Thyroid gland (tissue), 4 donors: Measurements from ENCODE around the gene COX8A. TPM values are rescaled to one million over a fixed set of nuclear protein-coding genes. Genes with fewer than 3 reads are reported as not detected.

Source experiments
- DNase-seq, 2 donors: peaks; one replicate each; pipeline ENCODE4 v3.0.0-alpha.2; 2019
- H3K27ac ChIP-seq, 3 donors: fragments of 200-600 bp; sonication (generic); 1 replicate in 2 of 3; 2 replicates in 1 of 3; pipeline ENCODE4 v1.5.1; 2016 to 2019; ENCODE audit warnings: mild to moderate bottlenecking in 1 of 3, moderate library complexity in 1 of 3
- H3K27me3 ChIP-seq: fragments of 200-600 bp; sonication (generic); one replicate; pipeline ENCODE4 v1.5.1; 2019
- H3K36me3 ChIP-seq, 2 donors: fragments of 200-600 bp; sonication (generic); one replicate each; pipeline ENCODE4 v1.5.1; 2016 to 2019
- H3K4me1 ChIP-seq, 2 donors: fragments of 200-600 bp; sonication (generic); one replicate each; pipeline ENCODE4 v1.5.1; 2017 to 2019
- H3K4me3 ChIP-seq, 3 donors: fragments of 200-600 bp; sonication (generic); replicated peaks in 1 of 3; 1 replicate in 2 of 3; 2 replicates in 1 of 3; pipeline ENCODE4 v1.5.1; 2016; ENCODE audit warnings: mild to moderate bottlenecking in 1 of 3
- H3K9me3 ChIP-seq: fragments of 200-600 bp; sonication (generic); one replicate; pipeline ENCODE4 v1.5.1; 2017
- CTCF ChIP-seq, 6 experiments: fragments of 200-600 bp in 3 of 6; fragments of 450-650 bp in 3 of 6; sonication (generic) in 3 of 6; IDR thresholded peaks; one replicate each; pipeline ENCODE4 v1.5.1; 2016 to 2019; ENCODE audit warnings: antibody characterized with exemption in 6 of 6, mild to moderate bottlenecking in 2 of 6, inconsistent platforms in 1 of 6, moderate library complexity in 1 of 6
- POLR2A ChIP-seq, 2 donors: fragments of 450-650 bp; IDR thresholded peaks; one replicate each; pipeline ENCODE4 v1.6.1; 2017; ENCODE audit warnings: antibody characterized with exemption in 2 of 2, mild to moderate bottlenecking in 2 of 2, moderate library complexity in 1 of 2
- WGBS, 2 donors: methylation state at CpG; one replicate each; pipeline ENCODE4 v1.1.5; 2017; 5-methylcytosine and 5-hydroxymethylcytosine counted together
- intact Hi-C: fragments of 100-400 bp; cut with DNase I; formaldehyde crosslinking; loops from one replicate; pipeline ENCODE4 v1.15.1; 2023
- total RNA-seq, 4 donors: library from RNA; depleted of rRNA; stranded (reverse); fragments of >200 nt; gene quantifications; one replicate each; pipeline ENCODE4 v1.2.3, GENCODE V29; 2016

Gene COX8A
- total RNA-seq, 4 donors from 2014 or later = 210 to 787 (median 471) TPM

GRCh38 chr11:63937713-63938478 is 36.5 kb upstream of the COX8A start:
- H3K27me3 ChIP-seq = no peaks in the 10 kb centered on the region
- intact Hi-C loops = no loop called here
- TF ChIP-seq CTCF (IDR thresholded peaks at IDR 0.05) = no peak
- TF ChIP-seq POLR2A (IDR thresholded peaks at IDR 0.05) = no peak
- WGBS, 2 donors = 20 to 22% methylated on average over 24 to 30 of the region's 30 CpGs
- no peaks in the 10 kb centered on the region for H3K36me3 ChIP-seq
- DNase-seq = peak in 1 of 2 donors; percentile 34
- H3K9me3 ChIP-seq = no peaks in the 10 kb centered on the region
- H3K4me3 ChIP-seq = peak overlapping the region in 1 of 3 donors; percentile 72
- H3K4me1 ChIP-seq = peaks cover 15 to 18% of the 10 kb centered on the region in 2 donors
- peak overlapping the region in 1 of 3 donors; percentile 27 for H3K27ac ChIP-seq

GRCh38 chr11:63938479-63939396 is 35.7 kb upstream of the COX8A start, which contains the start of gene NAA40:
NAA40 (plus strand) TSS chr11:63939002; CDS start chr11:63939097, 95 bp downstream.
- 0 to 1% methylated on average over 20 to 35 of the region's 92 CpGs for WGBS, 2 donors
- H3K27ac ChIP-seq = peak within 1 kb of the TSS; percentile 27 to 63 (median 39)
- no peaks in the 10 kb centered on the region for H3K27me3 ChIP-seq
- peak in 1 of 2 donors; percentile 48 for TF ChIP-seq POLR2A (IDR thresholded peaks at IDR 0.05)
- no peak for TF ChIP-seq CTCF (IDR thresholded peaks at IDR 0.05)
- DNase-seq = peak; percentile 99
- intact Hi-C loops = no loop called here
- H3K9me3 ChIP-seq = no peaks in the 10 kb centered on the region
- H3K4me3 ChIP-seq = peak within 1 kb of the TSS; percentile 72 to 89 (median 86)
- peaks cover 15 to 18% of the 10 kb centered on the region in 2 donors for H3K4me1 ChIP-seq
- no peaks in the 10 kb centered on the region for H3K36me3 ChIP-seq

- WGBS, 2 donors = 2 to 5% methylated on average over 22 to 25 of the region's 26 CpGs
- intact Hi-C loops = no loop called here
- DNase-seq = peak; percentile 11 to 26
- peaks cover 15 to 18% of the 10 kb centered on the region in 2 donors for H3K4me1 ChIP-seq
- H3K9me3 ChIP-seq = no peaks in the 10 kb centered on the region
- no peaks in the 10 kb centered on the region for H3K27me3 ChIP-seq
- H3K36me3 ChIP-seq = no peaks in the 10 kb centered on the region
- no peak for TF ChIP-seq POLR2A (IDR thresholded peaks at IDR 0.05)
- peak in 1 of 6 experiments; percentile 9 for TF ChIP-seq CTCF (IDR thresholded peaks at IDR 0.05)
- peak overlapping the region; percentile 72 to 89 (median 86) for H3K4me3 ChIP-seq
- H3K27ac ChIP-seq = peak overlapping the region in 2 of 3 donors; percentile 39 to 63
Measured at GRCh38 chr11:63939397-63939891, 35.0 kb upstream of the COX8A start.

- Histone ChIP-seq H3K4me3 (no peak overlapping the region), H3K27me3 (no peaks in the 10 kb centered on the region), H3K9me3 (no peaks in the 10 kb centered on the region), H3K4me1 (peaks cover 25 to 27% of the 10 kb centered on the region in 2 donors), H3K36me3 (no peaks in the 10 kb centered on the region), H3K27ac (no peak overlapping the region)
- WGBS, 2 donors = 80% methylated on average over 6 of the region's 6 CpGs
- TF ChIP-seq POLR2A (IDR thresholded peaks at IDR 0.05) = no peak
- TF ChIP-seq CTCF (IDR thresholded peaks at IDR 0.05) = no peak
- no peak for DNase-seq
- intact Hi-C loops = loop anchor here (5.0 kb wide), 1 partner anchor 173 kb away; the partner anchor contains the start of gene ZFTA
Measured at GRCh38 chr11:63940786-63941185, 33.6 kb upstream of the COX8A start.
